ENCODE results near the gene GRM2. TPM values are rescaled to one million over a fixed set of nuclear protein-coding genes. Genes with fewer than 3 reads are reported as not detected.

The GRM2 gene
- total RNA-seq, 1 donor from 2014 or later, result 6.6 TPM

DNA sequence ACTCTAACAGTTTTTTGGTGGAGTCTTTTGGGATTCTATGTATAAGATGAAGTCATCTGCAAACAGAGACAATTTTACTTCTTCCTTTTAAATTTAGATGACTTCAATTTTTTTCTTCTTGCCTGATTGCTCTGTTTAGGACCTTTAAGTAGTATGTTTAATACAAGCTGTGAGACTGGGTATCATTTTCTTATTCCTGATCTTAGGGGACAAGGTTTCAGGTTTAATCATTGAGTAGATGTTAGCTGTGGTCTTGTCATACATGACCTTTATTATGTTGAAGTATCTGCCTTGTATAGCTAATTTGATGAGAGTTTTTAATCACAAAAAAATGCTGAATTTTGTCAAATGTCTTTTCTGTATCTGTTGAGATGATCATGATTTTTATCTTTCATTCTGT lies 20.6 kb downstream of the GRM2 start:
- no peaks in the 10 kb centered on the region for H3K36me3 Mint-ChIP-seq (ENCODE audit: low read depth)
- no peak overlapping the region for H3K27ac Mint-ChIP-seq (ENCODE audit: unreplicated experiment)
- peaks cover 4% of the 10 kb centered on the region for H3K9me3 Mint-ChIP-seq
- TF ChIP-seq, protein P1, sequence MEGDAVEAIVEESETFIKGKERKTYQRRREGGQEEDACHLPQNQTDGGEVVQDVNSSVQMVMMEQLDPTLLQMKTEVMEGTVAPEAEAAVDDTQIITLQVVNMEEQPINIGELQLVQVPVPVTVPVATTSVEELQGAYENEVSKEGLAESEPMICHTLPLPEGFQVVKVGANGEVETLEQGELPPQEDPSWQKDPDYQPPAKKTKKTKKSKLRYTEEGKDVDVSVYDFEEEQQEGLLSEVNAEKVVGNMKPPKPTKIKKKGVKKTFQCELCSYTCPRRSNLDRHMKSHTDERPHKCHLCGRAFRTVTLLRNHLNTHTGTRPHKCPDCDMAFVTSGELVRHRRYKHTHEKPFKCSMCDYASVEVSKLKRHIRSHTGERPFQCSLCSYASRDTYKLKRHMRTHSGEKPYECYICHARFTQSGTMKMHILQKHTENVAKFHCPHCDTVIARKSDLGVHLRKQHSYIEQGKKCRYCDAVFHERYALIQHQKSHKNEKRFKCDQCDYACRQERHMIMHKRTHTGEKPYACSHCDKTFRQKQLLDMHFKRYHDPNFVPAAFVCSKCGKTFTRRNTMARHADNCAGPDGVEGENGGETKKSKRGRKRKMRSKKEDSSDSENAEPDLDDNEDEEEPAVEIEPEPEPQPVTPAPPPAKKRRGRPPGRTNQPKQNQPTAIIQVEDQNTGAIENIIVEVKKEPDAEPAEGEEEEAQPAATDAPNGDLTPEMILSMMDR (conservative IDR thresholded peaks at IDR 0.05), result no peak
- H3K4me1 Mint-ChIP-seq, result no peaks in the 10 kb centered on the region
- H3K27me3 Mint-ChIP-seq (ENCODE audit: low read depth), result peaks cover 5% of the 10 kb centered on the region
- DNase-seq (ENCODE audit: low read depth, low spot score), result no peak
- H3K4me3 Mint-ChIP-seq, result no peak overlapping the region

DNA sequence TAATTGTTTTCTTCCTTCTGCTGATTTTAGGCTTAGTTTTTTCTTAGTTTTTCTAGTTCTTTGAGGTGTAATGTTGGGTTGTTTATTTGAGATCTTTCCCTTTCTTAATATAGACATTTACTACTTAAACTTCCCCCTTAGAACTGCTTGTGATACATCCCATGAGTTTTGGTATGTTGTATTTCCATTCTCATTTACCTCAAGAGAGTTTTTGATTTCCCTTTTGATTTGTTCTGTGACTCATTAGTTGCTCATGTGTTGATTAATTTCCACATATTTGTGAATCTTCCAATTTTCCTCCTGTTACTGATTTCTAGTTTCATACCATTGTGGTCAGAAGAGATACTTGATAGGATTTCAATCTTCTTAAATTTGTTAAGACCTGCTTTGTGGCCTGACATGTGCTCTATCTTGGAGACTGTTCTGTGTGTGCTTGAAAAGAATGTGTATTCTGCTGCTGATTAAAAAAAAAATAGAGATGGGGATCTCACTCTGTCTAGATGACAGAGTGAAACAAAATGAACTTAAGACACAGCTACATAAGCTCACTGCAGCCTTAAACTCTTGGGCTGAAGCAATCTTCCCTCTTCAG lies 22.3 kb downstream of the GRM2 start:
- DNase-seq (ENCODE audit: low read depth, low spot score), result no peak
- TF ChIP-seq, protein P1 (conservative IDR thresholded peaks at IDR 0.05), result no peak
- Mint-ChIP-seq H3K9me3 (peaks cover 4% of the 10 kb centered on the region), H3K27ac (ENCODE audit: unreplicated experiment) (no peak overlapping the region), H3K36me3 (ENCODE audit: low read depth) (no peaks in the 10 kb centered on the region), H3K4me3 (no peak overlapping the region), H3K4me1 (no peaks in the 10 kb centered on the region), H3K27me3 (ENCODE audit: low read depth) (peaks cover 5% of the 10 kb centered on the region)

DNA sequence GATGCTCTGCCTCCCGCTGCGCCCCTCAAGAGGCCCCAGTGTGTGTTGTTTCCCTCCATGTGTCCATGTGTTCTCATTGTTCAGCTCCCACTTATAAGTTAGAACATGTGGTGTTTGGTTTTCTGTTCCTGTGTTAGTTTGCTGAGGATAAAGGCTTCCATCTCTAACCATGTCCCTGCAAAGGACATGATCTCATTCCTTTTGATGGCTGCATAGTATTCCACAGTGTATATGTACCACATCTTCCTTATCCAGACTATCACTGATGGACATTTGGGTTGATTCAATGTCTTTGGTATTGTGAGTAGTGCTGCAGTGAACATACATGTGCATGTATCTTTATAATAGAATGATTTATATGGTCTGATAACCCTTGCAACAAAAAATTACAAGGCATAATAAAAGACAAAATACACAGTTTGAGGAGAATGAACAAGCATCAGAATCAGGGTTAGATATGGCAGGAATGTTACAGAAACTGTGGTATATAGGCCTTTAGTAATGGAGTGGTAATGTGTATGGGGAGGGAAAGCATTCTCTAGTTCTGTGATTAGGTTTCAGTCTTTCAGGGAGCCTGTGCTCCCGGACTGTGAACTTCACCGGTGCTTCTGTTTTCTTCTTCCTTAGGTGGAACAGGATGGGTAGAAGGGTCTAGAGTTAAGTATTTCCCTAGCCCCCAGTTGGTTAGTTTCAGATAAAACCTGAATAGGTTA lies 27.1 kb downstream of the GRM2 start:
- H3K27ac Mint-ChIP-seq (ENCODE audit: unreplicated experiment), result no peak overlapping the region
- H3K9me3 Mint-ChIP-seq, result no peaks in the 10 kb centered on the region
- H3K36me3 Mint-ChIP-seq (ENCODE audit: low read depth), result no peaks in the 10 kb centered on the region
- no peak for DNase-seq (ENCODE audit: low read depth, low spot score)
- TF ChIP-seq, protein P1 (conservative IDR thresholded peaks at IDR 0.05), result no peak
- H3K27me3 Mint-ChIP-seq (ENCODE audit: low read depth), result peaks cover 30% of the 10 kb centered on the region
- H3K4me3 Mint-ChIP-seq, result no peak overlapping the region
- H3K4me1 Mint-ChIP-seq, result no peaks in the 10 kb centered on the region

- TF ChIP-seq, protein P1 (conservative IDR thresholded peaks at IDR 0.05), result no peak
- DNase-seq (ENCODE audit: low read depth, low spot score), result no peak
- Mint-ChIP-seq H3K27me3 (ENCODE audit: low read depth) (peaks cover 33% of the 10 kb centered on the region), H3K4me3 (no peak overlapping the region), H3K27ac (ENCODE audit: unreplicated experiment) (no peak overlapping the region), H3K36me3 (ENCODE audit: low read depth) (no peaks in the 10 kb centered on the region), H3K9me3 (no peaks in the 10 kb centered on the region), H3K4me1 (no peaks in the 10 kb centered on the region)
Observed at GRCh38 chr3:51734572-51734907, 27.7 kb downstream of the GRM2 start.

DNA sequence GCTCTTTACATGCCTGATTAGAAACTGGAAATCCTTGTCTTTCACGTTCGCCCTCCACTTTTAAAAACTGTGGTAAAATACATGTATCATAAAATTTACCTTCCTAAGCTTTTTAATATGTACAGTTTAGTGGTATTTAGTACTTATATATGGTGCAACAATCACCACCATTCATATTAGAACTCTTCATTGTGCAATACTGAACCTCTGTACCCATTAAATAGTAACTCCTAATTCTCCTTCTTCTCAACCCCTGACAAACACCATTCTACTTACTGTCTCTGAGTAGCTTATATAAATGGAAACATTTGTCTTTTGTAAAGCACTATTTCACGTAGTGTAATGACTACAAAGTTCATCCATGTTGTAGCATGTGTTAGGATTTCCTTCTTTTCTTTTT lies 28.2 kb downstream of the GRM2 start:
- H3K36me3 Mint-ChIP-seq (ENCODE audit: low read depth), result no peaks in the 10 kb centered on the region
- no peaks in the 10 kb centered on the region for H3K9me3 Mint-ChIP-seq
- DNase-seq (ENCODE audit: low read depth, low spot score), result no peak
- no peak overlapping the region for H3K4me3 Mint-ChIP-seq
- H3K27ac Mint-ChIP-seq (ENCODE audit: unreplicated experiment), result no peak overlapping the region
- no peaks in the 10 kb centered on the region for H3K4me1 Mint-ChIP-seq
- H3K27me3 Mint-ChIP-seq (ENCODE audit: low read depth), result peaks cover 37% of the 10 kb centered on the region
- TF ChIP-seq, protein P1 (conservative IDR thresholded peaks at IDR 0.05), result no peak
